Upper lobe of left lung (tissue), 6 donors: ENCODE measurements around the gene CPNE5. TPM values are rescaled to one million over a fixed set of nuclear protein-coding genes. Genes with fewer than 3 reads are reported as not detected.
A peak's percentile ranks its signal among the peaks of the same experiment; 100 is the strongest.

ENCODE experiments used
- ATAC-seq, 2 donors: fragments of 200-7000 bp; cut with Tn5 transposase; one replicate each; pipeline ENCODE4 v1.9.1; 2022; ENCODE audit warnings: mild to moderate bottlenecking in 2 of 2, moderate library complexity in 2 of 2; ENCODE audit not compliant: low FRiP score in 2 of 2
- DNase-seq, 2 donors: peaks; one replicate each; pipeline ENCODE4 v3.0.0-alpha.2; 2019 to 2020
- H3K27ac ChIP-seq, 4 donors: fragments of 200-600 bp; sonication (generic); one replicate each; pipeline ENCODE4 v1.5.1; 2016 to 2019
- H3K27me3 ChIP-seq, 4 donors: fragments of 200-600 bp; sonication (generic); one replicate each; pipeline ENCODE4 v1.5.1; 2017 to 2019
- H3K36me3 ChIP-seq, 4 donors: fragments of 200-600 bp; sonication (generic); one replicate each; pipeline ENCODE4 v1.5.1; 2016 to 2019
- H3K4me1 ChIP-seq, 4 donors: fragments of 200-600 bp; sonication (generic); one replicate each; pipeline ENCODE4 v1.5.1; 2018 to 2019
- H3K4me3 ChIP-seq, 4 donors: fragments of 200-600 bp; sonication (generic); one replicate each; pipeline ENCODE4 v1.5.1; 2017 to 2019; ENCODE audit warnings: mild to moderate bottlenecking in 2 of 4, moderate library complexity in 1 of 4
- H3K9me3 ChIP-seq, 4 donors: fragments of 200-600 bp; sonication (generic); one replicate each; pipeline ENCODE4 v1.5.1; 2018 to 2019
- EP300 ChIP-seq, 4 donors: sonication (generic); formaldehyde crosslinking; IDR thresholded peaks; one replicate each; pipeline ENCODE4 v1.5.1; 2017; ENCODE audit warnings: antibody characterized with exemption in 4 of 4, control low read depth in 2 of 4
- POLR2A ChIP-seq, 4 donors: fragments of 450-650 bp; IDR thresholded peaks; one replicate each; pipeline ENCODE4 v1.5.1; 2016 to 2017; ENCODE audit warnings: antibody characterized with exemption in 4 of 4, mild to moderate bottlenecking in 2 of 4
- POLR2AphosphoS5 ChIP-seq, 2 donors: sonication (generic); formaldehyde crosslinking; IDR thresholded peaks; one replicate each; pipeline ENCODE4 v1.5.1; 2017; ENCODE audit warnings: antibody characterized with exemption in 2 of 2
- WGBS, 2 donors: methylation state at CpG; one replicate each; pipeline ENCODE4 v1.1.5; 2017 to 2018; 5-methylcytosine and 5-hydroxymethylcytosine counted together
- total RNA-seq, 6 donors: library from RNA; depleted of rRNA in 4 of 6; stranded (reverse); fragments of >200 nt in 4 of 6; gene quantifications; one replicate each; pipeline versions ENCODE4 v1.1.0 to v1.2.1, GENCODE V29; 2016 to 2021
- TF ChIP-seq, protein P1 (sequence below), 6 experiments: fragments of 450-650 bp in 4 of 6; fragments of 200-600 bp in 2 of 6; sonication (generic) in 2 of 6; IDR thresholded peaks; one replicate each; pipeline ENCODE4 v1.5.1; 2016 to 2019; ENCODE audit warnings: antibody characterized with exemption in 6 of 6
- donor health status: DM: no; HTN: no; CAD: no; lungs with moderate emphysema.
- donor health status: DM: no; HTN: yes; CAD: no; lungs with severe emphysema.

Gene CPNE5
- total RNA-seq, 6 donors from 2014 or later, result 0.89 to 5.4 (median 2.5) TPM

DNA sequence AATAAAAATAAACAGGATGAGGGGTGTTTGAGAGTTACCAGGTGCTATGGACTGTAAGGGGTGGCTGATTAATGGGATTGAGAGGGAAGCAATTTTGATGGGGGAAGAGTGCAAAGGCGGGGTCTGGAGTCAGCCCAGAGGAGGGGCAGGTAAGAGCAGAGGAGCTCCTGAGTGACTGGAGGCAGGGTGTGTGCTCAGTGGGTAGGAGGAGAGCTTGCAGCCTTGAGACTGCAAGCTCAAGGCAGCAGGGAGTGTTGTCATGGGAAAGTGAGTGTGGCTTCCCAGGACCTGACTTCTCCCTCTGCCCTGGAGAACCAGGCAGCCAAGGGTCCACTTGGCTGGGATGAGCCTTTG is 87.4 kb downstream of the CPNE5 start:
- ATAC-seq, result no peak
- Histone ChIP-seq H3K36me3 (no peaks in the 10 kb centered on the region), H3K4me1 (peaks cover 11 to 28% (median 18%) of the 10 kb centered on the region in 4 donors), H3K9me3 (peaks cover 0 to 4% (median 2%) of the 10 kb centered on the region in 4 donors), H3K27ac (peak overlapping the region in 1 of 4 donors; percentile 30), H3K27me3 (no peaks in the 10 kb centered on the region), H3K4me3 (no peak overlapping the region)
- WGBS, 2 donors, result 0 to 28% methylated on average over 1 of the region's 1 CpG
- no peak for DNase-seq
- TF ChIP-seq POLR2A (IDR thresholded peaks at IDR 0.05) (no peak), EP300 (IDR thresholded peaks at IDR 0.05) (no peak), POLR2AphosphoS5 (IDR thresholded peaks at IDR 0.05) (no peak)
- TF ChIP-seq, protein P1, sequence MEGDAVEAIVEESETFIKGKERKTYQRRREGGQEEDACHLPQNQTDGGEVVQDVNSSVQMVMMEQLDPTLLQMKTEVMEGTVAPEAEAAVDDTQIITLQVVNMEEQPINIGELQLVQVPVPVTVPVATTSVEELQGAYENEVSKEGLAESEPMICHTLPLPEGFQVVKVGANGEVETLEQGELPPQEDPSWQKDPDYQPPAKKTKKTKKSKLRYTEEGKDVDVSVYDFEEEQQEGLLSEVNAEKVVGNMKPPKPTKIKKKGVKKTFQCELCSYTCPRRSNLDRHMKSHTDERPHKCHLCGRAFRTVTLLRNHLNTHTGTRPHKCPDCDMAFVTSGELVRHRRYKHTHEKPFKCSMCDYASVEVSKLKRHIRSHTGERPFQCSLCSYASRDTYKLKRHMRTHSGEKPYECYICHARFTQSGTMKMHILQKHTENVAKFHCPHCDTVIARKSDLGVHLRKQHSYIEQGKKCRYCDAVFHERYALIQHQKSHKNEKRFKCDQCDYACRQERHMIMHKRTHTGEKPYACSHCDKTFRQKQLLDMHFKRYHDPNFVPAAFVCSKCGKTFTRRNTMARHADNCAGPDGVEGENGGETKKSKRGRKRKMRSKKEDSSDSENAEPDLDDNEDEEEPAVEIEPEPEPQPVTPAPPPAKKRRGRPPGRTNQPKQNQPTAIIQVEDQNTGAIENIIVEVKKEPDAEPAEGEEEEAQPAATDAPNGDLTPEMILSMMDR (IDR thresholded peaks at IDR 0.05), result no peak

DNA sequence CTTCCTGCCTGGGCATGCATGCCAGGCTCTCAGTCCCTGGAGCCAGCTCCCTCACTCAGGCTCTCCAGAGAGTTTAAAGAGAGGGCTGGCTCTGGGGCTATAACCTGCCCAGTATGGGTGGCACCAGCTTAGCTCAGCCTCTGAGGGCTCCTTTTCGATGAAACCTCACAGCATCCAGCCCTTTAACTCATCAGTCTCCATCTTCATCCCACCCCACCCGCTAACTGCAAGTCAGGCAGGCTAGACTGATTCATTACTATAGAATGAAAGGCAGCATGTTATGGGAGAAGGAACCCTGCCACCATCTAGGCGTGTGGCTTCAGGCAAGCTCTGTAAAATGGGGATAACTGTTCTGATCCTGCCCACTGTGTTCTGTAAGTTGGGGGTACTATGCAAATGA is 88.2 kb downstream of the CPNE5 start:
- no peaks in the 10 kb centered on the region for H3K27me3 ChIP-seq
- no peaks in the 10 kb centered on the region for H3K36me3 ChIP-seq
- TF ChIP-seq, protein P1 (IDR thresholded peaks at IDR 0.05), result no peak
- TF ChIP-seq EP300 (IDR thresholded peaks at IDR 0.05), result no peak
- TF ChIP-seq POLR2AphosphoS5 (IDR thresholded peaks at IDR 0.05), result no peak
- no peak for TF ChIP-seq POLR2A (IDR thresholded peaks at IDR 0.05)
- ATAC-seq, result no peak
- peaks cover 9 to 21% (median 16%) of the 10 kb centered on the region in 4 donors for H3K4me1 ChIP-seq
- DNase-seq, result no peak
- H3K9me3 ChIP-seq, result peaks cover 0 to 4% (median 2%) of the 10 kb centered on the region in 4 donors
- WGBS, 2 donors, result 93 to 96% methylated on average over 3 of the region's 3 CpGs
- H3K27ac ChIP-seq, result no peak overlapping the region
- H3K4me3 ChIP-seq, result no peak overlapping the region

DNA sequence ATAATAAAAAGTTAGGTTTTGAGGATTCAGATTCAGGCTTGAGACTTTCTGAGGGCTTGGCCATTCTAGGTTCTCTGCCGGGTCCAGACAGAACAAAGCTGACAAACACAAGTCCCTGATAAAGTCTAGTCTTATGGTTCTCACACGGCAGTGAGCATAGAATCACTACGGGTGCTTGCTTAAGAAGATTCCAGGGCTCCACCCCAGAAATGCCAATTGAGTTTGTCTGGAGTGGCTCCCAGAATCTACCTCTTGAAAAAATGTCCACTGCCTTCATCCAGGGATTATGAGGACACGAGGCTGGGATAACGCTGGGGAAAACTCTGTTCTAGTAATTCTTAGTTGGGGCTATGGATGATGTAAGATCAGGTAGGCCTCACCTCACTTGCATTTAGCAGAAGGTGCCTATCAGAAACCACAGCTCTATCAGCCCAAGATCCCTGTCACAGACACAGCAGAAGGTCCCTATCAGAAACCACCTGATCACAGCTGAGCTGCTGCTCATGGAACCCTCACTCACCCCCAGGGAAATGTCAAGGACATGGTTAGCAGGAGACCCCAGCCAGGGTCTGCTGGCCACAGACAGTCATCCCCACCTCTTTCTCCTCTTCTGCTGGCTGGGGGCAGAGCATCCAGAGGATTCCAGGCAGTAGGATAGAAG is 89.3 kb downstream of the CPNE5 start:
- TF ChIP-seq EP300 (IDR thresholded peaks at IDR 0.05) (no peak), POLR2A (IDR thresholded peaks at IDR 0.05) (no peak), POLR2AphosphoS5 (IDR thresholded peaks at IDR 0.05) (no peak)
- TF ChIP-seq, protein P1 (IDR thresholded peaks at IDR 0.05), result no peak
- DNase-seq (no peak), ATAC-seq (no peak)
- Histone ChIP-seq H3K27ac (no peak overlapping the region), H3K27me3 (no peaks in the 10 kb centered on the region), H3K4me3 (no peak overlapping the region), H3K9me3 (peaks cover 0 to 4% (median 2%) of the 10 kb centered on the region in 4 donors), H3K4me1 (peaks cover 4 to 15% (median 10%) of the 10 kb centered on the region in 4 donors), H3K36me3 (no peaks in the 10 kb centered on the region)
- 61 to 66% methylated on average over 5 of the region's 5 CpGs for WGBS, 2 donors

DNA sequence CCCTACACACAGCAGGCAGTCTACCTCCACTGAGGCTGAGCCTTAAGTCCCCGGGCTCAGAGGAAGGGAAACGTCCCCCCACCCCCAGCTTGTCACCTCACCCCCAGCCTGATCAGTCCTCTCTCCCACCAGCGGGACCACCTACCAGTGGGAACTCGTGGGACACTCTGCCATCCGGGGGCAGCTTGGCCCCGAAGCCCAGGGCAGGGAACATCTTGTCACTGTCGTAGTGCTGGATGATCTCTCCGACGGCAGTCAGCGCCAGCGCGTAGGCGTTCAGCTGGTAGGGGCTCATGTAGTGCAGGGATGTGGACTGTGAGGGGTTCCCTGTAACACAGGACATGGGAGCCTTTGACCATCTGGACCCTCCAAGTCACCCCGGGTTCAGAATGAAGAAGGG is 93.0 kb downstream of the CPNE5 start:
- Histone ChIP-seq H3K36me3 (no peaks in the 10 kb centered on the region), H3K9me3 (peaks cover 0 to 4% (median 2%) of the 10 kb centered on the region in 4 donors), H3K4me1 (no peaks in the 10 kb centered on the region), H3K4me3 (no peak overlapping the region), H3K27me3 (no peaks in the 10 kb centered on the region), H3K27ac (no peak overlapping the region)
- no peak for TF ChIP-seq POLR2A (IDR thresholded peaks at IDR 0.05)
- TF ChIP-seq, protein P1 (IDR thresholded peaks at IDR 0.05), result no peak
- TF ChIP-seq POLR2AphosphoS5 (IDR thresholded peaks at IDR 0.05), result no peak
- ATAC-seq (no peak), DNase-seq (no peak)
- 87 to 89% methylated on average over 12 to 14 of the region's 14 CpGs for WGBS, 2 donors

DNA sequence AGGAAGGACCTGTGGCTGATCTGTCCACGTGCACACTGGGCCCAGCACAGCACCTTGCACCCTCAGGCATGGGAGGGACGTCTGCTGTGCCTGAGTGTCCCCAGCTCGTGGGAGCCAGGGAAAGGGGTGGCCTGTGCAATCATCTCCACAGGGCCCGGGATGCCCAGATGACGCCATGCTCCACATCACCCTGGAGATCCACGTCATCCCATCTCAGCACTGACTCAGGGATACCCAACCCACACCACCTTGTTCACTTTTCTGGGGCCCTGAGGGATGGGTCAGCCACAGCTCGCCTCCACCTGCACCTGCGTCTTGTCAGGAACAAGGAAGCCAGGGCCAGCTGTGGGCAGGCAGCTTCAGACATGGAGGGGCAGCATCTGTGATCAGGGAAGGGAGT is 93.4 kb downstream of the CPNE5 start:
- Histone ChIP-seq H3K9me3 (peaks cover 0 to 4% (median 2%) of the 10 kb centered on the region in 4 donors), H3K27me3 (no peaks in the 10 kb centered on the region), H3K4me3 (no peak overlapping the region), H3K27ac (no peak overlapping the region), H3K4me1 (no peaks in the 10 kb centered on the region), H3K36me3 (no peaks in the 10 kb centered on the region)
- TF ChIP-seq POLR2AphosphoS5 (IDR thresholded peaks at IDR 0.05) (no peak), EP300 (IDR thresholded peaks at IDR 0.05) (no peak), POLR2A (IDR thresholded peaks at IDR 0.05) (no peak)
- TF ChIP-seq, protein P1 (IDR thresholded peaks at IDR 0.05), result no peak
- 79 to 82% methylated on average over 8 of the region's 8 CpGs for WGBS, 2 donors
- ATAC-seq (no peak), DNase-seq (no peak)
